HG03439 (cell line): Measurements from ENCODE around the gene RRAD.
A peak's percentile ranks its signal among the peaks of the same experiment; 100 is the strongest.

Source experiments
- ATAC-seq: cut with Tn5 transposase; IDR thresholded peaks from one replicate; pipeline ENCODE4 v1.9.1; 2021; ENCODE audit warnings: mild to moderate bottlenecking, moderate library complexity; ENCODE audit not compliant: unreplicated experiment

Gene RRAD

GRCh38 chr16:66886914-66887313 lies 38.4 kb downstream of the RRAD start:
- ATAC-seq: no peak

GRCh38 chr16:66886321-66886720 lies 39.0 kb downstream of the RRAD start:
- ATAC-seq: no peak

DNA sequence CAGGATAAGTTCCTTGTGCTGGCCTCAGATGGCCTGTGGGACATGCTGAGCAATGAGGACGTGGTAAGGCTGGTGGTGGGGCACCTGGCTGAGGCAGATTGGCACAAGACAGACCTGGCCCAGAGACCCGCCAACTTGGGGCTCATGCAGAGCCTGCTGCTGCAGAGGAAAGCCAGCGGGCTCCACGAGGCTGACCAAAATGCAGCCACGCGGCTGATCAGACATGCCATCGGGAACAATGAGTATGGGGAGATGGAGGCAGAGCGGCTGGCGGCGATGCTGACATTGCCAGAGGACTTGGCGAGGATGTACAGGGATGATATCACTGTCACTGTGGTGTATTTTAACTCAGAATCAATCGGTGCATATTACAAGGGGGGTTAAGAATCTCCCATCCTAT lies 39.8 kb downstream of the RRAD start:
- ATAC-seq: no peak

DNA sequence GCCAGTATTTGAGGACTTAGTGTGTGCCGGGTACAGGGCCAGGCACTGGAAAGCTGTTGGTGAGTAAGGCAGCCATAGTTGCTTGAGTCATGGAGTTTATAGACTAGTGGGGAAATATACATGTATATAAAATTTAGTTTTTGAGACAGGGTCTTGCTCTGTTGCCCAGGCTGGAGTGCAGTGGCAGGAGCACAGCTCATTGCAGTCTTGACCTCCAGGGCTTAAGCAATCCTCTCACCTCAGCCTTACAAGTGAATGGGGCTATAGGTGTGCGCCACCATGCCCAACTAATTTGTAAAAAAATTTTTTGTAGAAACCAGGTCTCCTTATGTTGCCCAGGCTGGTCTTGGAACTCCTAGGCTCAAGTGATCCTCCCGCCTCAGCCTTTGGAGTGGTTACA lies 42.6 kb downstream of the RRAD start:
- ATAC-seq: no peak

DNA sequence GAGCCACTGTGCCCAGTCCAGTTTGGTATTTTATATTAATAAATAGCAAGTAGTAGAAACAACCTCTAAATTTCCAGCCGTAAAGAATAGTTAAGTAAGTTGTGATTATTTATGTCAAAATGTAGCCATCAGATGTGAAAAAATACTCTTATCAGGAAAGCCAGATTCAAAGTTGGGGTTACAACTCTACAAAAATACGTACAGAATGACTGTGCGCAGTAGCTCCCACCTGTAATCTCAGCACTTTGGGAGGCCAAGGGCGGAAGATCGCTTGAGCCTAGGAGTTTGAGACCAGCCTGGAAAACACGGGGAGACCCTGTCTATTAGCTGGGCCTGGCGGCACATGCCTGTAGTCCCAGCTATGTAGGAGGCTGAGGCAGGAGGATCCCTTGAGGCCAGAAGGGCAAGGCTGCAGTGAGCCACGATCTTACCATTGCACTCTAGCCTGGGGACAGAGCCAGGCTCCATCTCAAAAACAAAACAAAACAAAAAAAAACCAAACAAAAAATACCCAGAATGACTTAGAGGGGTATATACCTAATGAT lies 43.3 kb downstream of the RRAD start:
- no peak for ATAC-seq

- no peak for ATAC-seq
Observed at GRCh38 chr16:66881560-66881959, 43.8 kb downstream of the RRAD start.

GRCh38 chr16:66881014-66881417 lies 44.3 kb downstream of the RRAD start:
- ATAC-seq: peak; percentile 1

GRCh38 chr16:66880288-66881013 lies 44.9 kb downstream of the RRAD start, which contains the start of gene PDP2:
Gene PDP2 (plus strand): TSS chr16:66880515. CDS start chr16:66884285, 3,770 bp downstream.
- ATAC-seq: peak; percentile 93

- ATAC-seq: no peak
Observed at GRCh38 chr16:66878067-66878466, 47.3 kb downstream of the RRAD start.

- ATAC-seq: no peak
Observed at GRCh38 chr16:66874079-66874775, 51.1 kb downstream of the RRAD start.

GRCh38 chr16:66873685-66874055 lies 51.7 kb downstream of the RRAD start:
- ATAC-seq: no peak

DNA sequence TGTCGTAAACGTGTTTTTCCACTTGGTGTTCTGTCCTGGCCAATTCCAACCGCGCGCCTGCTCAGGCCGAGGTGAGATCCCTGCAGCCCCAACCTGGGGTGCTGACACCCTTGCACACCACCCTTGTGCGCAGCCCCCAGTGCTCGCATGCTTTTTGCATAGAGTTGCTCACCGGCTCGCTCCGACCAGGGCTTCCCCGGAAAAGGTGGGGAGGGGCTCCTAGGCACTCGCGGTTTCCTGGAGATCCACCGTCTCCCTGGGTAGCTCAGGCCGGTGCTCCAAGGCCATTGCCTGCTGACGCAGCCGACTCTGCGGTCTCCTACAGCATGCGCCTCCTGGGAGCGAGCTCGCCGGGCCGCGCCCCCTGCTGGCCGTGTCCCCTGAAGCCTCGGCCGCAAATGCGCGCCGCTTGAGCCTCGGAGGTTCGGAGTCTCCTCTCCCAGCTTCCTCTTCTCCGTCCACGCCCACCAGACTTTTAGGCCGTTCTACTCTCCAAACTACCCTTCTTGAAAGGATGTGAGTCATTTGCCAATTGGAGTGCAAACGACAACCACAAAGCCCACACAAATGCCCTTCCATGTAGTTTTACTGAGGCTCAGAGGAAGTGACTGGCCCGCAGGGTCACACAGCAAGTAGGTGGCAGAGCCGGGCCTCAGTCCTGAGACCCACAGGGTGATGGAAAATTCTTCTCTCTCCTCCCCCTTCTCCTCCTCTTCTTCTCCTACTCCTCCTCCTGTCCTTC lies 52.2 kb downstream of the RRAD start:
- ATAC-seq: peak; percentile 89

GRCh38 chr16:66872559-66872942 lies 52.8 kb downstream of the RRAD start:
- ATAC-seq: no peak

DNA sequence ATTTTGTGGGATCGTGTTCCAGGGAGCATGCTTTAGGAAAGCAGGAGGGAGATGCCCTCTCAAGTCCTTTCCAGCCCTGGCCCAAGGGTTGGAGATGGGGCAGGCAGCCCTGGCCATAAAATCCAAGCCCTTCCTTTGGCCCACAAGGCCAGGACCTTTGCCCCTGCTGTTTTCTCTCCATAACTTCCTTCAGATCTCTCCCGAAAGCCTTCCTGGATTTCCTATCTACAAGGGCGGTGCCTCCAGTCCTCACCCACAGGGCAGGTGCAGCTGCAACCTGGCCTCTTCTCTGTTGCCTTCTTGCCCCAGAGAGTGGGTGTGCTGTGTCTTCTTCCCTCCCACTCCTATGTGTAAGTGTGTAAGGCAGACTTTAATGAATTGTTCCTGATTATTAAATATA lies 53.5 kb downstream of the RRAD start:
- ATAC-seq: no peak
